K562 (cell line): Measurements from ENCODE around the gene WFIKKN1. TPM values are rescaled to one million over a fixed set of nuclear protein-coding genes. Genes with fewer than 3 reads are reported as not detected.

Source experiments
- BDP1 ChIP-seq: IDR thresholded peaks from 3 replicates; pipeline ENCODE4 v1.6.1; 2011; ENCODE audit not compliant: insufficient read length, insufficient read depth
- CREB1 ChIP-seq, 2 experiments: sonication (generic) in 1 of 2; formaldehyde crosslinking in 1 of 2; IDR thresholded peaks; 2 replicates each; pipeline versions ENCODE4 v1.6.1 to v1.8.0; 2012 to 2022; ENCODE audit warnings: inconsistent platforms in 1 of 2, mild to moderate bottlenecking in 1 of 2, missing genetic modification reagents in 1 of 2, moderate library complexity in 1 of 2
- DLX4 ChIP-seq: fragments of 250-450 bp; sonication (Bioruptor Pico); IDR thresholded peaks from 2 replicates; pipeline ENCODE4 v1.6.1; 2021; ENCODE audit warnings: mild to moderate bottlenecking
- E2F8 ChIP-seq: fragments of 450-650 bp; IDR thresholded peaks from 2 replicates; pipeline ENCODE4 v1.7.1; 2018; ENCODE audit warnings: mild to moderate bottlenecking, low read depth; ENCODE audit not compliant: partially characterized antibody
- GTF3C2 ChIP-seq: IDR thresholded peaks from 3 replicates; pipeline ENCODE4 v1.6.1; 2011; ENCODE audit warnings: borderline replicate concordance, mild to moderate bottlenecking, moderate library complexity; ENCODE audit not compliant: insufficient read length; ENCODE audit errors: extremely low read depth
- IRF1 ChIP-seq: sonication (generic); formaldehyde crosslinking; IDR thresholded peaks from 2 replicates; pipeline ENCODE4 v1.8.0; 2022; ENCODE audit warnings: missing genetic modification reagents, mild to moderate bottlenecking, borderline replicate concordance
- MEF2A ChIP-seq: IDR thresholded peaks from 2 replicates; pipeline ENCODE4 v1.6.1; 2011; ENCODE audit warnings: low read depth, mild to moderate bottlenecking, low read length, moderate library complexity; ENCODE audit not compliant: control insufficient read depth
- NBN ChIP-seq: fragments of 450-650 bp; IDR thresholded peaks from 2 replicates; pipeline ENCODE4 v1.6.1; 2016; ENCODE audit warnings: low read depth, mild to moderate bottlenecking
- NR2C2 ChIP-seq, 2 experiments: fragments of 200-800 bp in 1 of 2; sonication (Bioruptor generic) in 1 of 2; sonication (generic) in 1 of 2; formaldehyde crosslinking in 1 of 2; IDR thresholded peaks; 2 replicates each; pipeline versions ENCODE4 v1.6.1 to v1.8.0; 2016 to 2022; ENCODE audit warnings: mild to moderate bottlenecking in 1 of 2, missing compliant biosample characterization in 1 of 2, missing genetic modification characterization in 1 of 2, missing genetic modification reagents in 1 of 2
- SRF ChIP-seq, 2 experiments: fragments of 250-450, 450-650 bp in 1 of 2; sonication (Bioruptor Pico) in 1 of 2; sonication (generic) in 1 of 2; formaldehyde crosslinking; IDR thresholded peaks; 2 replicates each; pipeline versions ENCODE4 v1.5.0 to v1.5.1; 2020 to 2022; ENCODE audit warnings: mild to moderate bottlenecking in 1 of 2, missing genetic modification reagents in 1 of 2
- polyA plus RNA-seq, 8 experiments: library from polyadenylated mRNA; depleted of rRNA in 4 of 8; stranded (reverse) in 5 of 8; unstranded in 3 of 8; fragments of >200 nt; fragmentation: Nextera tagmentation in 2 of 8; fragmentation: Illumina TruSeq in 1 of 8; extraction: Ambion mirVana in 2 of 8; extraction: Trizol in 1 of 8; gene quantifications; 2 replicates each; pipeline versions ENCODE4 v1.2.1 to v1.2.3, GENCODE V29; 2011 to 2014; ENCODE audit warnings: inconsistent platforms in 1 of 8, missing spikeins in 1 of 8
- total RNA-seq, 7 experiments: library from RNA; depleted of rRNA in 6 of 7; stranded (reverse); fragments of >200 nt in 6 of 7; fragmentation: Illumina TruSeq in 2 of 7; extraction: Trizol in 2 of 7; gene quantifications; 2 replicates each; pipeline versions ENCODE4 v1.2.1 to v1.2.3, GENCODE V29; 2011 to 2021; ENCODE audit warnings: low replicate concordance in 1 of 7
- TF ChIP-seq, protein P1 (sequence below): sonication (generic); formaldehyde crosslinking; IDR thresholded peaks from 2 replicates; pipeline ENCODE4 v1.8.0; 2023; ENCODE audit warnings: missing genetic modification reagents, mild to moderate bottlenecking, borderline replicate concordance

WFIKKN1 gene
- total and polyA plus RNA-seq, 9 of the 15 experiments (the other 6 are each of a cell fraction or from before 2014, with no cell fraction given) = 0.14 to 1.1 (median 0.50) TPM; not detected in 4

GRCh38 chr16:636206-637080, 5.7 kb downstream of the WFIKKN1 start, which contains the start of gene METTL26 (continued):
- TF ChIP-seq, protein P1, sequence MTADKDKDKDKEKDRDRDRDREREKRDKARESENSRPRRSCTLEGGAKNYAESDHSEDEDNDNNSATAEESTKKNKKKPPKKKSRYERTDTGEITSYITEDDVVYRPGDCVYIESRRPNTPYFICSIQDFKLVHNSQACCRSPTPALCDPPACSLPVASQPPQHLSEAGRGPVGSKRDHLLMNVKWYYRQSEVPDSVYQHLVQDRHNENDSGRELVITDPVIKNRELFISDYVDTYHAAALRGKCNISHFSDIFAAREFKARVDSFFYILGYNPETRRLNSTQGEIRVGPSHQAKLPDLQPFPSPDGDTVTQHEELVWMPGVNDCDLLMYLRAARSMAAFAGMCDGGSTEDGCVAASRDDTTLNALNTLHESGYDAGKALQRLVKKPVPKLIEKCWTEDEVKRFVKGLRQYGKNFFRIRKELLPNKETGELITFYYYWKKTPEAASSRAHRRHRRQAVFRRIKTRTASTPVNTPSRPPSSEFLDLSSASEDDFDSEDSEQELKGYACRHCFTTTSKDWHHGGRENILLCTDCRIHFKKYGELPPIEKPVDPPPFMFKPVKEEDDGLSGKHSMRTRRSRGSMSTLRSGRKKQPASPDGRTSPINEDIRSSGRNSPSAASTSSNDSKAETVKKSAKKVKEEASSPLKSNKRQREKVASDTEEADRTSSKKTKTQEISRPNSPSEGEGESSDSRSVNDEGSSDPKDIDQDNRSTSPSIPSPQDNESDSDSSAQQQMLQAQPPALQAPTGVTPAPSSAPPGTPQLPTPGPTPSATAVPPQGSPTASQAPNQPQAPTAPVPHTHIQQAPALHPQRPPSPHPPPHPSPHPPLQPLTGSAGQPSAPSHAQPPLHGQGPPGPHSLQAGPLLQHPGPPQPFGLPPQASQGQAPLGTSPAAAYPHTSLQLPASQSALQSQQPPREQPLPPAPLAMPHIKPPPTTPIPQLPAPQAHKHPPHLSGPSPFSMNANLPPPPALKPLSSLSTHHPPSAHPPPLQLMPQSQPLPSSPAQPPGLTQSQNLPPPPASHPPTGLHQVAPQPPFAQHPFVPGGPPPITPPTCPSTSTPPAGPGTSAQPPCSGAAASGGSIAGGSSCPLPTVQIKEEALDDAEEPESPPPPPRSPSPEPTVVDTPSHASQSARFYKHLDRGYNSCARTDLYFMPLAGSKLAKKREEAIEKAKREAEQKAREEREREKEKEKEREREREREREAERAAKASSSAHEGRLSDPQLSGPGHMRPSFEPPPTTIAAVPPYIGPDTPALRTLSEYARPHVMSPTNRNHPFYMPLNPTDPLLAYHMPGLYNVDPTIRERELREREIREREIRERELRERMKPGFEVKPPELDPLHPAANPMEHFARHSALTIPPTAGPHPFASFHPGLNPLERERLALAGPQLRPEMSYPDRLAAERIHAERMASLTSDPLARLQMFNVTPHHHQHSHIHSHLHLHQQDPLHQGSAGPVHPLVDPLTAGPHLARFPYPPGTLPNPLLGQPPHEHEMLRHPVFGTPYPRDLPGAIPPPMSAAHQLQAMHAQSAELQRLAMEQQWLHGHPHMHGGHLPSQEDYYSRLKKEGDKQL = 0 out of 2 replicates have a peak, but pooled peaks have one; percentile 52
- no peak for TF ChIP-seq DLX4 (CRISPR knock-in tag)
- peak; percentile 80 for TF ChIP-seq GTF3C2
- peak; percentile 62 for TF ChIP-seq CREB1 (IDR thresholded peaks at IDR 0.05)
- TF ChIP-seq CREB1 (CRISPR knock-in tag; IDR thresholded peaks at IDR 0.05) = peak; percentile 81
- peak; percentile 56 for TF ChIP-seq E2F8
- TF ChIP-seq SRF (CRISPR knock-in tag; IDR thresholded peaks at IDR 0.05) = peak; percentile 4 to 44; a peak in 1 of 4 replicates
- no peak for TF ChIP-seq IRF1 (CRISPR knock-in tag)
- TF ChIP-seq BDP1 = peak; percentile 87
- TF ChIP-seq MEF2A = no peak
- peak; percentile 90 for TF ChIP-seq NBN
- TF ChIP-seq NR2C2 (CRISPR knock-in tag; IDR thresholded peaks at IDR 0.05) = peak; percentile 87
- TF ChIP-seq NR2C2 (tag; IDR thresholded peaks at IDR 0.05) = peak; percentile 97
